ENCODE data around the gene BRSK2.

The BRSK2 gene

DNA sequence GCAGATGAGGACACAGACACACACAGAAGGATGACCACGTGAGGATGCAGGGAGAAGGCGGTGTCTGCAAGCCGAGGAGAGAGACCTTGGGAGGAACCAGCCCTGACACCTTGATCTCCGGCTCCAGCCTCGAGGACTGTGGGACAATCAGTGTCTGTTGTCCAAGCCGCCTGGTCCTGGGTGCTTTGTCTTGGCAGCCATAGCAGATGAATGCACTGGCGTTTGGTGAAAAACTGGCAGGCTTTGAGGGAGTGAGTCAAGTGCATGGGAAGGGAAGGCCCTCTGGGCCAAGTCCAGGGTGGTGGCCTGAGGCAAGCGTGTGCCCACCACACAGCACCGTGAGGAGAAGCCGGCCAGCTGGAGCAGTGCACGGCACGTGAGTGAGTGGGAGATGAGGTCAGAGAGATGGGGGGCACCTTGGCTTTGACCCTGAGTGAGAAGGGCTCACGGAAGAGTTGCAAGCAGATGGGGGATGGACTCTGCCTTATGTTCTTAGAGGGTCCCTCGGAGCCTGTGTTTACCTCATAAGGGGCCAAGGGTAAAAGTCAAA lies 12.4 kb upstream of the BRSK2 start:
- no peak for DNase-seq

DNA sequence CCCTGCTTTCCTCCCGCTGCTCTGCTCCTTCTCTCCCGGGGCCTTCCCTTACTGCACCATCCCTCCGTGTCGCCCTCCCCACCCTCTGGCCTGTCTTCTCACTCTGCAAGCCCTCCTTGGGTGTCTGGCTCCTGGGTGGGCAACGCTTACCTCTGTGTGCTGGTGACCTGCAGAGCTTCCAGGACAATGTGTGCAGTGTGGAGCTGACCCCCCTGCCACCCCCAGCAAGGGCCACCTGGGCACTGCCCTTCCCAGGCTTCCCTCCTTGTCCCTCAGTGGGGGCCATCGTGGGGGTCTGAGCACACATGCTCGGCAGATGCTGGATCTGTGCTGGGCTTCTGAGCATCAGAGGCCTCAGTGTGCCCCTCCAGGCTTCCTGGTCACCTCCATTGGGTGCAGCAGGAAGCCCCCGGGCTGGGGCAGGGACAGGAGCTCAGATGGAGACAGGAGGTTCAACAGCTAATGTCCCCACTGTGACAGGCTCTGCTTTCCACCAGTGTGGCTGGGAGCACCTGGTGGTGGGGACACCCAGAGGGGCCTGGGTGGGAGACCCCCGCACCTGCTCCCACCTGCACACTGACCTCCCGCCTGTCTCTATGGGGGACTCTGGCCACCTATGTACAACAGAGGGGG lies 7.8 kb upstream of the BRSK2 start:
- DNase-seq: no peak

DNA sequence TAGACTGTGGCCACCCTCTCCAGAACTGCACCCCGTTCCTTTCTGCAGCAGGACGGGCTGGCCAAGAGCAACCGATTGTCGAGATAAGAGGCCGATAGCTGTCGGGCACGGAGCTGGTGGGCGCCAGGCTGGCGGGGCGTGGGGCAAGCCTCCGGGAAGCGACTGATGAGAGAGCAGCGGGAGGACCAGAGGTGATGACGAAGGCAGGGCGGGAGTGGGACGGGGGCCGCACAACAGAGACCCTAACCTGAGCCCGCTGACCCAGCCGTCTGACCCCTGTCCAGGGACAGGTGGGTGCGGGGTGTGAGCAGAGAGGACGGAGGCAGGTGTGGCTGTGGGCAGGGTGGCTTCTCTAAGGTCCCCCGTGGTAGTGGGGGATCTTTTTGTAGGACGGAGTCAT lies 7.3 kb upstream of the BRSK2 start:
- no peak for DNase-seq

DNA sequence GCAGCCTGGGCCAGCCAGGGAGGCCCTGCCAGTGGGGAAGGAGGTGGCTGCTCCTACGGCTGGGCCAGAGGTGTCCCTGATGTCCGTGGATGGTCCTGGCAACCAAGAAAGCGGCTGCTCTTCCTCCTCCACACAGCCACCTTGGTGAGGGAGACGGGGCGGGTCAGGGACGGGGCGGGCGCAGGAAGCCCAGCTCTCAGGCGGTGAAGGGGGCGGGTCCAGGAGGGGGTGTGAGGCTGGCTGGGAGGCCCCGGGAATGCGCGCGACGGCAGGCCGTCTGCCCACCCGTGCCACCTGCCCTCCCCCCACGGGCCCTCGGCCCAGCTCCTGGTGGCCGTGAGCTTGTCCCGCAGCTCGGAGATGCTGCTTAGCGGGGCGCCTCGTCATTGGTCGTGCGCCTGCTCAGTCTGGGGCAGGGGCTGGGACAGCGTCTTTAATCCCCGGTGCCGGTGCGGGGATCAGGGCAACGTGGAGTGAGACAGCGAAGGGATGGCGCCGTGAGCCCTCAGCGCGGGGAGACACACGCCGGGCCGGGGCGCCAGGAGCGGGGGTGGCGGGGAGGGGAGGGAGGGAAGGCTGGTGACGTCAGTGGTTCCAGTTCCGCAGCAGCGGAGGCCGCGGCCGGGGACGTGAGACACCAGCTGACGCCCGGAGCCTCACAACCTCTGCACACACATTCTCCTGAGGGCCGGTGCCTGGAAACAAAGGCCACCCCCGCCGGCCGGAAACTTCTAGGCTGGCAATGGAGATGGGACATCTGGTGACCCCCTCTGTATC lies 6.7 kb upstream of the BRSK2 start:
- peak; percentile 29 for DNase-seq

DNA sequence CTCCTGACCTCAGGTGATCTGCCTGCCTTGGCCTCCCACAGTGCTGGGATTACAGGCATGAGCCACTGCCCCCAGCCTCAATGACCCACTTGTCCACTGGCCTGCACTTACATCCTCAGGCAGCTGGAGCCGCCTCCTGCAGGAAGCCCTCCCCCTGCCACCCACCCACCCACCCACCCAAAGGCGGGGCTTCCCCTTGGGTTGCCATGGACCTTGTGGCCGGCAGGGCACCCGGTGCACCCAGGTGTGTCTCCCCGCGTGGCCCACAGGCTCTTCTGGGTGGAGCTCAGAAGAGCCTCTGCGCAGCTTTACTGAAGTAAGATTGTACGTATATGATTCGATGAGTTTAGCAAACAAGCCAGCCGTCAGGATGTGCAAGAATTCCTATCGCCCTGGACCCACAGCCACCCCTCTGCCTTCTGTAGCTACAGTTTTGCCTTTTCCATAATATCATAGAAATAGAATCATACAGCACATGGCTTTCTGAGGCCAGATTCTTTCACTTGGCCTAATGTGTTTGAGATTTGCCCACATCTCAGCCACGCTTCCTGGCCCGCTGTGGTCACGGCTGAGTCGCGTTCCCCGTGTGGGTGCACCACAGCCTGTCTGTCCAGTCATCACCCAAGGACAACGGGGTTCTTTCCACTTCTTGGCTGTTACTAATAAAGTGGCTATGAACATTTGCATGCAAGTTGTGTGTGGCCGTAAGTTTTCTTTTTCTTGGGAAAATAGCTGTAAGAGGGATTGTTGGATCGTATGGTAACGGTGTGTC lies 5.3 kb upstream of the BRSK2 start:
- no peak for DNase-seq

DNA sequence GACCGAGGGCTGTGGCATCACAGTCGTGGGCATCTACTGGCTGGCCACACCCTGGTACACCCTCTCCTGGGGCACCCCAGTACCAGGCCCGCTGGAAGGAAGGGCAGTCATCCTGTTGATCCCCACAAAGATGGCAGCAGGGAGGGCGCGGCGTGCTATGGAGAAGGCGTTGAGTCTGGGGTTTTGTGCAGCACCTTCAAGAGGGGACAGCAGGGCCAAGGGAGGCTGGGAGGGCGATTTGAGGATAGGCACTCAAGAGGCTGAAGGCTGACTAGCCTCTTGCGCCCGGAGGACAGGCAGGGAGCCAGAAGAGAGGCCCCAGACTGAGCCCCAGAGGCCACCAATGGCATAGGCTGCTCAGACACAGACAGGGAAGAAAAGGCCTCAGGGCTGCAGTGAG lies 2.2 kb upstream of the BRSK2 start:
- DNase-seq: no peak

DNA sequence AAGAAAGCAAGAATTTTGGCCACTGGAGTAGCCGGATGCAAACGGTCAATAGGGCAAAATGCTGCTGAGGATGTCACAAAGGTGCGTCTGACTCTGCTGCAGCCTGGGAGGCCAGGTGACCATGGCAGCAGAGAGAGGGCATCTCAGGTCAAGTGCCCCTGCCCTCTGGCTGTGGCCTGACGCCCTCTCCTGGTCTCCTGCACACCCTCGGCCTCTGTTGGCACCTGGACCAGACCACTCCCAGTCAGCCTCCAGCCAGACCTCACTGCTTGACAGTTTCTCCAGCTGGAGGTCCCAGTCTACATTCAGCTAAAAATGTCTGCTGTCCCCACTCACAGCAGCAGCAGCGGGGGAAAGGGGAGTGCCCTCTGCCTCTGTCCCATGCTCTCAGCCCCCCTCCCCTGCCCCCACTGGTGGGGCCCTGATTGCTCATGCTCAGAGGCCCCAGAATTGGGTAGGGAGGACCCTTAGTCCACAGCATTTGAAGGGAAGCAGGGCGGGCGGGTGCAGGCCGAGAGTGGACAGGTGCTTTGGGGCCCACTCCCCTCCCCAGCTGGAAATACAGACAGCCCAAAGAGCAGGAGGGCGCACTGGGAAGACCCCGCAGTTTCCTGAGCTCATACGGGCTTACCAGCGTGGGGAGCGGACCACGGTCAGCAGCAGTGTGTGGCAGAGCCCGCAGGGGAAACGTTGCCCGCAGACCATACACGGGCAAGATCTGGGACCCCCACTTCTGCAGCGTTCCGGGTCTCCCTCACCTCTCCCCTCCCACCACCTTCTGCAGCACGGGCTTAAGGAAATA lies 1.6 kb upstream of the BRSK2 start:
- no peak for DNase-seq

DNA sequence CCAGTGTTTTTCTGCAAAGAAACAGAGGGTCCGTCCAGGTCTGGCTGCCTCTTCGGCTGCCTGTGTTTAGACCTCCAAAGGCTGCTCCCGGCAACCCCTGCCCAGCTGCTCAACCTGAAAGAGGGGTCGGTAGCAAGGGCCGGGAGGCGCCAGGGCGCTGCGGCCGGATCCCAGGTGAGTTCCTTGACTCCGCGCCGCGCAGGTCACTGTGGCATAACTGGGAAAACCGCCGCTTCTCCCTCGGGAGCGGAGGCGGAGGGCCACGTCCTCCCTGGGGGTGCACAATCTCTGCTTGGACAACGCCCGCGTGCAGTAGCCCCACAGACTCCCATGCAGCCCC lies 1.0 kb upstream of the BRSK2 start:
- DNase-seq: no peak

DNA sequence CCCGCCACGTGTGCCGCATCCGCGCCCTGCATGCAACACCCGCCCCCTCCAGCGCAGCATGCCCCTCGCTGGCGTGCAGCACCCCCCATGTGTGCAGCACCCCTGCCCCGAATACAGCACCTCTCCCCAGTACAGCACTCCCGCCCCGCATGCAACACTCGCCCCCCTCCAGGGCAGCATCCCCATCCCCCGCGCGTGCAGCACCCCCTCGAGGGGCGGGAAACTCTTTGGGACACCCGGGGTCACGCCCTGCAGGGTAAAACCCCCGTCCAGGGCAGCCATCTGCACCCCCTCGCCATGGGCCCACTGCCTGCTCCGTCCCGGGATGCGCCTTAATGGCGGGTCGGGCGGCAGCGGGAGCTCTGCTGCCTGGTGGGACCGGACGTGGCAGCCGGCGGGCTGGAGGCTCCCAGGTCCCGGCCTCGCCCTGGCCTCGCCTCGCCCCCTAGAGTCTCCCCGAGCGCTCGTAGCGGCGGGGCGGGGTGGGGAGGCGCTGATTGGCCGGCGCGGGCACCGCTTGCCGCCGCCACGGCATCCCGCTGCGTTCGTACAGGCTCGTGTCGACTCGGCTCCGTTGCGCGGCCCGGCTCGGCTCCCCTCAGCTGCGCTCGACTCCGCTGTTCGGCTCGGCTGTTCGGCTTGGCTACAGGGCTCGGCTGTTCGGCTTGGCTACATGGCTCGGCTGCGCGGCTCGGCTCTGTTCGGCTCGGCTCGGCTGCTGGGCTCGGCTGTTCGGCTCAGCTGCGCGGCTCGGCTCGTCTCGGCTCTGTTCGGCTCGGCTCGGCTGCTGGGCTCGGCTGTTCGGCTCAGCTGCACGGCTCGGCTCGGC lies 417 bp upstream of the BRSK2 start:
- DNase-seq: peak; percentile 81

DNA sequence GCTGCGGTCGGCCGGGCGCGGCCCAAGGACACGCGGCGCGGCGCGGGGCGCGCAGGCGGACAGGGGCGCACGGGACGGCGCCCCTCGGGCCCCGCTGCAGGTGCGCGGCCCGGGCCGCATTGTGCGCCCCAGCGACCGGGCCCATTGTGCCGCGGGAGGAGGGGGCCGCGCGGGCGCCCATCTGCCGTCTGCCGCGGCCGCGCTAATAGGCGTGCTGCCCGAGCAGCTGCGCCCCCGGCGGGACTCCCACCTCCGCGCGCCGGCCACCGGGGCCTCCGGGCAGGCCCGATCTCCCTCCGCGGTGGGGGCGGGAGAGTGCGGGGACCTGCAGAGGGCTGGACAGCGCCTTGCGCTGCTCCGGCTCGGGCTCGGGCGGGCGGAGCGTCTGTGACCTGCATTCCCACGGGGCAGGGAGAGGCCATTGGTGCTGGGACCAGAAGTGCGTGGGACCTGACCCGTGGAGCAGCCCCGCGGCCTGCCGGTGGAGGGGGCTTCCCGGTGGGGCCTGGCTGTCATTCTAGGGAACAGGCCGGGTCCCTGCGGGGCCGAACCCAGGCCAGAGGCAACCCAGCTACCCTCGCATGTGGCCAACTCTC lies 933 bp downstream of the BRSK2 start:
- no peak for DNase-seq

DNA sequence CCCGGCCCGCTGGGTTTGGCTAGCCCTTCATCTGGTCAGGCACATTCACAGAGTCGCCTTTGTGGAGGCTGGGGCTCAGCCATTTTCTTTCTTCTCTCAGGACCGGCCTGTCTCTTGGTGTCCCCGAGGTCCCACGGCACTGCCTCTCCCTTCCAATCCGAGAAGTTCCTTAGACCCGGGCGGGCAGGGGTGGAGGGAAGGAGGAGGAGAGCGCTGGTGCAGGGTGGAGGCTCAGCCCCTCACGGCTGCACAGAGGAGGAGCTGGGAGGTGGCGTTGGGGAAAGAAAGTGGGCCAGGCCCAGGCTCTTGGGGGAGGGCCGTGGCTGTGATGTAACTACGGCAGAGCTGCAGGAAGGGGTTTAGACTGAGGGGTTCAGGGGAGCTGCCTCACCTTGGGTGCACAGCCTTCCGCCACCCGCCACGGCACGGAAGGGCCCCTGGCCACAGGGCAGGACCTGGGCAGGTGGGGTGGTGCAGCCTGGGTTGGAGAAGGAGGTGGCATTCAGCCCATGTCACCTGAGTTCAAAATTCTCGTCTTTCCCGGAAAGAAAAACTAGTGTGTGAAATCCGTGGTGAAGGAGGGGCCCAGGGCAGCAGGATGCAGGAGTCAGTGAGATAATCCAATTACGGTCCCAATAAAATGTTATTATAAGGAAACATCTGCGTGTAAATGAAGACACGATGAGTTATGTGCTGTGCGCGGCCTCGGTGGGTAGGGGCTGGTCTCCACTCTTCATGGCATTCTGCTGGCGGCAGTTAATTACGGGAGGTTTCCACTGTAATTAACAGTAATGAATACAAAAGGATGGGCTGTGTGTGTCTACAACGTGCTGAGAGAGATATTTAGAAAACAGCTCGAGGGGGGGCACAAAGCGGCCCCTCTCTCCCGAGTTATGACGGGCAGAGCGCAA lies 1.7 kb downstream of the BRSK2 start:
- DNase-seq: peak; percentile 25

DNA sequence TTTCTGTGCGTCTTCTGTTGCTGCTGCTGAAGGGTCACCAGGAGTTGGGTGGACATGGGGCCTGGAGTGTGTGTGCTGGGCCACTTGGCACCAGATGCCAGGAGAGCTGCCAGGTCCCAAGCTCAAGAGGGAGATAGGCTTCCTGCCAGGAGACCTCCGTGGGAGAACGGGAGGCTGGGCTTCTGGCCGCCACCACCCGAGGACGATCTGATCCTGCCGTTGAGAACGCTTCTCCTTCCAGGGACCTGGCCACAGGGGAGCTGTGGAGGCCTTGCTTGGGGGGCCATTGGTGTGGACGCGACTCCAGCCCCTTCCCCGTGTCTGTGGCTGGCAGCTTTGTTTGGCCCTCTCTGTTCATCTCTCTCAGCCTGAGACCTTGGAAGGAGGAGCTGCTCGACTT lies 2.4 kb downstream of the BRSK2 start:
- DNase-seq: no peak

DNA sequence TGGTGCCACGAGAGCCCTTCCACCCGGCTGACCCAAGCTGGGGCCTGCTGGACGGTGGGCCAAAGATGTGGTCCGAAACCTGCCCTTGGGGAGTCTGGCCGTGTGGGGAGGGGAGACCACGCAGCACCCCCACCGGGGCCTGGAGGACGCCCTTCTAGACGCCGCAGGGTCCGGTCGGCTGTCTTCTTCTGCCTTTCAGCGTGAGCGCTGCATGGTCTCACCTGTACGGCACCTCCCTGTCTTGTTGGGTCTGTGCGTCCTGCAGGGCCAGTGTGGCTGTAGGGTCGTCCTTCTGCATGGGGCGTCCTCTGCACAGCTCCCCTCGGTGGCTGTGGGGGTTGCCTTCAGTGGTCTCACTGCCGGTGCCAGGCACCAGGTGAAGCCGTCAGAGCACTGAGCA lies 2.8 kb downstream of the BRSK2 start:
- DNase-seq: no peak

DNA sequence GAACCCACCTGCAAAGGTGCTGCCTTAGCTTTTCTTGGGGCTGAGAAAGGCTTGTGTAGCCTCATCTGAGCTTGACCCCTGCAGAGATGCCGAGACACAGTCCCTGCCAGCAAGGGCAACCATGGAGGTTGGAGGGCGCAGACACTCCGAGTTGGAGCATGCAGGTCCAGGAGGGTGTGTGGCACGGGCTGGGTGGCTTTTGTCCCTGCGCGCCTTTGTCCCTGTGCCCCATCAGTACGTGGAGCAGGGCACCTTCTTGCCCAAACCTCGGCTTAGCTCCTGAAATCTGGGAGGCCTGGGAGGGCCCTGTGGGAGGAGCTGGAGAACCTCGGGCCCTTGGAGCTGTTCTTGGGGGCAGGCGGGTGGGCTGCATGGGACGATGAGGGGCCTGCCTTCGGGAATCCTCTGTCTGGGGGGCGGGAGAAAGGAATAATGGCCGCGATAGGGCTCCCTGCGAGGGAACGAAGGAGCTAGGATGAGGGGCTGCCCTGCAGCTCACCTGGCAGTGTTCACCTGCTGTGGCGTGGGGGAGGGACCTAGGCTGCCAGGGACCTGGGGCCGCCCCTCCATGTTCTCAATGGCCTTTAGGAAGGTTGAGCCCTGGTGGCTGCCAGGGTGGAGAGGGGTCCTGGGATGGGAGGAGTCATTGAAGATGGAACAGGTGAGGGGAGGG lies 3.4 kb downstream of the BRSK2 start:
- no peak for DNase-seq

DNA sequence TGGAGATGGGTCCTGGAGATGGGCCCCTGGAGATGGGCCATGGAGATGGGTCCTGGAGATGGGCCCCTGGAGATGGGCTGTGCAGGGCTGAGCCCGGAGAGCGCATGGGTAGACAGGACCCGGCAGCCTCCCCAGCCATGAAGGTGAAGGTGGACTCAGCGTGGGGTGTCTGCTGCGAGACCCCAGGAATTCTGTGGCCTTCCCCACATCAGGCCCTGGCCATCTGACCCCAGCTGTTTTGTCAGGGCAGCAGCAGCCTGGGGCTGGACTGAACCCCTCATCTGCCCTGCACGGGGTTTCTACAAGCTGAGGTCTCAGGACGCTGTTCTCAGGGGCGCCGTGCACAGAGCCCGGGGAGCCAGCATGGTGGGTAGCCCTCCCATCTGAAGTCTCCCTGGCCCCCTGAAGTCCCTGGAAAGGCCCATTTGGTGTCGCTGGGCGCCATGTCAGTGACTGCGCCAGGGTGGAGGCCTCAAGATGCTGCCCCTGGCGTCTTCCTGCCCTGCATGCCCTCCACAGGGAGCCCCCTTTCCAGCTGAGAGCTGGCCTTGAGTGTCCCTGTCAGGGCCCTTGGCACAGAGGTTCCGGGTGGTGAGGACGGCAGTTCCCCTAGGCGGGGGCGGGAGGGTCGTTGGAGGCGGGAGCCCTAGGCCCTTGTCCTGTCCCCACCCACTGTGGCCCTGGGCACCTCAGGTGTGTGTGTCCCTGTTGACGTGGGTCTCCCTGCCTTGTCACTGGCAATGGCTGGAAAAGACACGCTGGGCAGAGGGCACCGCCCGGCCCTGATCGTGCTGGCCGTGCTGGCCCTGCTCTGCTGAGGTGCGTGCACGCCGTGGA lies 5.4 kb downstream of the BRSK2 start:
- DNase-seq: no peak

DNA sequence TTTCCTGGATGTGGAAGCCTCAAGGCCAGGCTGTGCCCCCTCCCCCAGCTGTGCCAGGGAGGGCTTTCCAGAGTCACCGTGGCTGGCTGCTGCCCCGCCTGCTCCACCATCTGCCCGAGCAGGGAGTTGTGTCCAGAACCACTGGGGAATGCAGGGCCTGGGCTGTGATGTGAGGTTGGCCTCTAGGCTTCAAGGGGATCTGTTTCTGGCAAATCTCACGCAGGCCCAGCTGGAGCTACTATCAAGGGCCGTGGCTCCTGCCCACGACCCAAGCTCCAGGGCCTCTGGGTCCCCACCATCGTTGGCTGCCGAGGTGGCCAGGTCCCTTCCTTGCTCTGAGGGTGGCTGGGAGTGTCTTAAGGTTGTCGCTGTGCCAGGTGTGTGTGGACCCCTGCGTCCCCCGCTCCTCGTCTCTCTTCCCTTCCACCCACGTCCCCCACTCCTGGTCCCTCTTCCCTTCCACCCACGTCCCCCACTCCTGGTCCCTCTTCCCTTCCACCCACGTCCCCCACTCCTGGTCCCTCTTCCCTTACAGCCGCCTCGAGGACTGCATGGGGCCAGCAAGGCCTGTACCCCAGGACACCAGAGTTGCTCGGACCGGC lies 6.1 kb downstream of the BRSK2 start:
- DNase-seq: no peak

DNA sequence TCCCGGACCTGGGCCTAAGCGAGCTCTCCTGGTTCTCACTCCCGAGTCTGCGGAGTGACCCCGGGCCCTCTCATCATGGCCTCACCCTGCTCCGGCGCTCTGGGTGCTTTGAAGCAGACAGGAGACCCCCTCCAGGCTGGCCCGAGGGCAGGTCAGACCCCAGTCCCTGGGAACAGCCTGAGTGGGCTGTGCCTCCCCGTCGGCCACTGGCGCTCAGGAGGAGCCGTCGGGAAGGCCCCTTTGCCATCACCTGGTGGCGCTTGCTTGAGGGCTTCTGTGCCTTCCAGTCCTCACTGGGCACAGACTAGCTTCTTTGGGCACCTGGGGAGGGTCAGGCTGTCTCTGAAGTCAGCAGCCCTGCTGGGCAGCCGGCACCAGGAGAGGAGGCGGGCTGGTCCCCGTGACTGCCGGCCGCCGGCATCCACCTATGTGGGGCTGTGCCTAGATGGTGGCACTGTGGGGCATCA lies 6.7 kb downstream of the BRSK2 start:
- no peak for DNase-seq

DNA sequence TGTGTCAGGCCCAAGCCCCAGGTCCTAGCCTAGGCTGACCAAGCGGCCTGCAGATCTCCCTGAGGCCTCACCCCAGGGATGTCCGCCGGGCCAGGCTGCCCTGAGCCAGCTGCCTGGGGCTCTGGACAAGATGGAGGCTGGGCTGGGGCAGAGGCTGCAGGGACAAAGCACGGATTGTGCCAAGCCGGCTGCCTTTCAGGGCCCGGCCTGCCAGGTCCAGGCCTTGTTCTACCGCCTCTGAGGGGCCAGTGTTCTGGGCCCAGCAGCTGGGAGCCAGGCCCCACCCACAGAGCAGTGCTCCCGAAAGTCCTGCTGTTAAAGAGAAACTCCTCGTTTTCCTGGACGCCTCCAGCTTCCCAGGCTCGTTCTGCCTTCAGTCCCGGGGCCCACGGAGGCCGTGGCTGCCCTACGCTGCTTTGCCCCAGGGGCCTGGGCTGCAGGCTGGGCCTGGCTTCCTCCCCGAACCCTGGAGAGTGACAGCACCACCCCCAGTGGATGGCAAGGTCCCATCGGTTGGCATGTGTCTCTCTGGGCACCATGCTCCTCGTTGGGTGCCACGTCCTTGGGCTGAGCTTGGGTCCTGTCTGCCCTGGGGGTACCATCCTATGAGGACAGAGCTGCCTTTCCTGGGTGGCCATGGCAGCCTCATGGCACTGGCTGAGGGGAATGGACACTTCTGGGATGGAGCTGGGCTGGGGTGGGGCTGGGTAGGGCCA lies 7.6 kb downstream of the BRSK2 start:
- DNase-seq: no peak
